ENCODE data around the gene CARMIL3. TPM values are rescaled to one million over a fixed set of nuclear protein-coding genes. Genes with fewer than 3 reads are reported as not detected.

CARMIL3 gene
- total RNA-seq, 2 donors from 2014 or later: 0.59 to 3.9 TPM

GRCh38 chr14:24076302-24076601 is 24.4 kb downstream of the CARMIL3 start:
- H3K4me1 ChIP-seq (replicated peaks): peaks cover 4% of the 10 kb centered on the region
- TF ChIP-seq POLR2A (IDR thresholded peaks at IDR 0.05) (no peak), POLR2AphosphoS5 (IDR thresholded peaks at IDR 0.05) (no peak)
- TF ChIP-seq, protein P1, sequence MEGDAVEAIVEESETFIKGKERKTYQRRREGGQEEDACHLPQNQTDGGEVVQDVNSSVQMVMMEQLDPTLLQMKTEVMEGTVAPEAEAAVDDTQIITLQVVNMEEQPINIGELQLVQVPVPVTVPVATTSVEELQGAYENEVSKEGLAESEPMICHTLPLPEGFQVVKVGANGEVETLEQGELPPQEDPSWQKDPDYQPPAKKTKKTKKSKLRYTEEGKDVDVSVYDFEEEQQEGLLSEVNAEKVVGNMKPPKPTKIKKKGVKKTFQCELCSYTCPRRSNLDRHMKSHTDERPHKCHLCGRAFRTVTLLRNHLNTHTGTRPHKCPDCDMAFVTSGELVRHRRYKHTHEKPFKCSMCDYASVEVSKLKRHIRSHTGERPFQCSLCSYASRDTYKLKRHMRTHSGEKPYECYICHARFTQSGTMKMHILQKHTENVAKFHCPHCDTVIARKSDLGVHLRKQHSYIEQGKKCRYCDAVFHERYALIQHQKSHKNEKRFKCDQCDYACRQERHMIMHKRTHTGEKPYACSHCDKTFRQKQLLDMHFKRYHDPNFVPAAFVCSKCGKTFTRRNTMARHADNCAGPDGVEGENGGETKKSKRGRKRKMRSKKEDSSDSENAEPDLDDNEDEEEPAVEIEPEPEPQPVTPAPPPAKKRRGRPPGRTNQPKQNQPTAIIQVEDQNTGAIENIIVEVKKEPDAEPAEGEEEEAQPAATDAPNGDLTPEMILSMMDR (IDR thresholded peaks at IDR 0.05): no peak
- no peaks in the 10 kb centered on the region for H3K36me3 ChIP-seq
- no peak overlapping the region for H3K4me3 ChIP-seq
- DNase-seq (ENCODE audit: low spot score): no peak
- H3K27ac ChIP-seq: no peak overlapping the region
- H3K27me3 ChIP-seq (replicated peaks; ENCODE audit: insufficient read depth): no peaks in the 10 kb centered on the region
- H3K9me3 ChIP-seq: no peaks in the 10 kb centered on the region
- 82% methylated on average over 10 of the region's 10 CpGs for WGBS
- intact Hi-C loops (cut with DNase I): no loop called here

GRCh38 chr14:24077086-24077485 is 25.3 kb downstream of the CARMIL3 start:
- Histone ChIP-seq H3K27ac (no peak overlapping the region), H3K27me3 (replicated peaks; ENCODE audit: insufficient read depth) (no peaks in the 10 kb centered on the region), H3K9me3 (no peaks in the 10 kb centered on the region), H3K4me1 (replicated peaks) (peaks cover 4% of the 10 kb centered on the region), H3K36me3 (no peaks in the 10 kb centered on the region), H3K4me3 (no peak overlapping the region)
- DNase-seq (ENCODE audit: low spot score): no peak
- intact Hi-C loops (cut with DNase I): no loop called here
- TF ChIP-seq, protein P1 (IDR thresholded peaks at IDR 0.05): no peak
- TF ChIP-seq POLR2A (IDR thresholded peaks at IDR 0.05): no peak
- TF ChIP-seq POLR2AphosphoS5 (IDR thresholded peaks at IDR 0.05): no peak
- WGBS: 94% methylated on average over 23 of the region's 23 CpGs

GRCh38 chr14:24078146-24078545 is 26.3 kb downstream of the CARMIL3 start:
- H3K36me3 ChIP-seq: no peaks in the 10 kb centered on the region
- intact Hi-C loops (cut with DNase I): no loop called here
- WGBS: 83% methylated on average over 3 of the region's 3 CpGs

GRCh38 chr14:24079491-24080141 is 27.8 kb downstream of the CARMIL3 start:
- intact Hi-C loops (cut with DNase I): no loop called here
- no peak overlapping the region for H3K27ac ChIP-seq
- DNase-seq (ENCODE audit: low spot score): no peak
- H3K4me3 ChIP-seq: no peak overlapping the region
- H3K9me3 ChIP-seq: no peaks in the 10 kb centered on the region
- peaks cover 4% of the 10 kb centered on the region for H3K4me1 ChIP-seq (replicated peaks)
- H3K36me3 ChIP-seq: no peaks in the 10 kb centered on the region
- 90% methylated on average over 9 of the region's 9 CpGs for WGBS
- H3K27me3 ChIP-seq (replicated peaks; ENCODE audit: insufficient read depth): no peaks in the 10 kb centered on the region
- TF ChIP-seq POLR2A (IDR thresholded peaks at IDR 0.05) (no peak), POLR2AphosphoS5 (IDR thresholded peaks at IDR 0.05) (no peak)
- TF ChIP-seq, protein P1 (IDR thresholded peaks at IDR 0.05): no peak

More at GRCh38 chr14:24078146-24078545, 26.3 kb downstream of the CARMIL3 start:
- Histone ChIP-seq H3K4me3 (no peak overlapping the region), H3K27ac (no peak overlapping the region), H3K27me3 (replicated peaks; ENCODE audit: insufficient read depth) (no peaks in the 10 kb centered on the region), H3K4me1 (replicated peaks) (peaks cover 4% of the 10 kb centered on the region), H3K9me3 (no peaks in the 10 kb centered on the region)
- no peak for DNase-seq (ENCODE audit: low spot score)
- TF ChIP-seq, protein P1 (IDR thresholded peaks at IDR 0.05): no peak
- TF ChIP-seq POLR2A (IDR thresholded peaks at IDR 0.05) (no peak), POLR2AphosphoS5 (IDR thresholded peaks at IDR 0.05) (no peak)

DNA sequence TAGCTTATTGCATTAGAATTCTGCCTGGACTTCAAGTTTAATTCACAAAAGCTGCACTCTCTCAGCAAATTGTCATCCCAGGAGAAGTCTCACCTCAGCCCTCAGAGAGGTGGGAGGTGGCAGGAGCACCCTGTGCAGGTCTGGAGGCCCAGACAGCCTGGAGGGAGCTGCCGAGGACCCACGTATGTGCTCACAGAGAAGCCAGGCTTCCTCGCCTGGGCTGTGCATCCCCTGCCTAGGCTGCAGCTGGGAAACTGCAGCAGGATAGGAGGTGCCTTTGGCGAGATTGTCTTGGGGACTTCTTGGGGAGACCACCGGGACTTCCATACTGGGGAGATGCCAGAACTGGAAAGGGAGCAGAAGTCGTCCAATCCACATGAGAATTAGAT is 28.3 kb downstream of the CARMIL3 start:
- no peak overlapping the region for H3K4me3 ChIP-seq
- intact Hi-C loops (cut with DNase I): no loop called here

More for the DNA sequence above, 28.3 kb downstream of the CARMIL3 start:
- H3K27me3 ChIP-seq (replicated peaks; ENCODE audit: insufficient read depth): no peaks in the 10 kb centered on the region
- no peaks in the 10 kb centered on the region for H3K9me3 ChIP-seq
- no peak for TF ChIP-seq POLR2A (IDR thresholded peaks at IDR 0.05)
- no peak for TF ChIP-seq POLR2AphosphoS5 (IDR thresholded peaks at IDR 0.05)
- TF ChIP-seq, protein P1 (IDR thresholded peaks at IDR 0.05): no peak
- H3K4me1 ChIP-seq (replicated peaks): peaks cover 4% of the 10 kb centered on the region
- peak overlapping the region in 1 of 2 donors; percentile 72 for H3K27ac ChIP-seq
- no peak for DNase-seq (ENCODE audit: low spot score)
- no peaks in the 10 kb centered on the region for H3K36me3 ChIP-seq
- WGBS: 81% methylated on average over 6 of the region's 6 CpGs

Data from prostate gland (tissue), 2 donors.